HepG2 (cell line): ENCODE measurements around the gene MYADML2. TPM values are rescaled to one million over a fixed set of nuclear protein-coding genes. Genes with fewer than 3 reads are reported as not detected.
A peak's percentile ranks its signal among the peaks of the same experiment; 100 is the strongest.

Experiments
- AHR ChIP-seq: IDR thresholded peaks from 2 replicates; pipeline ENCODE4 v1.6.1; 2018; ENCODE audit warnings: missing genetic modification reagents, missing compliant biosample characterization
- ARID5B ChIP-seq: IDR thresholded peaks from 2 replicates; pipeline ENCODE4 v1.4.0; 2020; ENCODE audit warnings: mild to moderate bottlenecking, missing genetic modification reagents
- HNRNPL ChIP-seq: fragments of 200-400 bp; formaldehyde crosslinking; IDR thresholded peaks from 2 replicates; pipeline ENCODE4 v1.6.1; 2017; ENCODE audit warnings: mild to moderate bottlenecking, low read depth, low read length
- LCORL ChIP-seq, 2 experiments: fragments of 450-650 bp in 1 of 2; sonication (generic) in 1 of 2; formaldehyde crosslinking in 1 of 2; IDR thresholded peaks; 2 replicates each; pipeline versions ENCODE4 v1.5.0 to v1.6.1; 2017 to 2020; ENCODE audit warnings: antibody characterized with exemption in 1 of 2, missing genetic modification reagents in 1 of 2
- MAFG ChIP-seq: sonication (generic); formaldehyde crosslinking; IDR thresholded peaks from 2 replicates; pipeline ENCODE4 v1.5.1; 2020; ENCODE audit warnings: mild to moderate bottlenecking, missing genetic modification reagents
- MAFK ChIP-seq, 2 experiments: IDR thresholded peaks in 1 of 2; conservative IDR thresholded peaks in 1 of 2; 2 replicates each; pipeline ENCODE4 v1.6.1; 2011; ENCODE audit warnings: improper control_type of control experiment in 2 of 2, low read length in 2 of 2
- RARG ChIP-seq: sonication (generic); formaldehyde crosslinking; IDR thresholded peaks from 2 replicates; pipeline ENCODE4 v1.4.0; 2020; ENCODE audit warnings: low read depth, mild to moderate bottlenecking, missing genetic modification reagents
- RNF2 ChIP-seq: fragments of 450-650 bp; conservative IDR thresholded peaks from 2 replicates; pipeline ENCODE4 v1.6.1; 2016; ENCODE audit warnings: low read depth
- THRA ChIP-seq: sonication (generic); formaldehyde crosslinking; IDR thresholded peaks from 2 replicates; pipeline ENCODE4 v1.4.0; 2020; ENCODE audit warnings: missing genetic modification reagents, borderline replicate concordance
- ZNF234 ChIP-seq: sonication (generic); formaldehyde crosslinking; conservative IDR thresholded peaks from 2 replicates; pipeline ENCODE4 v1.5.1; 2020; ENCODE audit warnings: mild to moderate bottlenecking, missing genetic modification reagents
- ZNF501 ChIP-seq: sonication (generic); formaldehyde crosslinking; IDR thresholded peaks from 2 replicates; pipeline ENCODE4 v1.5.1; 2020; ENCODE audit warnings: mild to moderate bottlenecking, moderate library complexity, missing genetic modification reagents
- ZSCAN21 ChIP-seq: sonication (generic); formaldehyde crosslinking; IDR thresholded peaks from 2 replicates; pipeline ENCODE4 v1.8.0; 2022; ENCODE audit warnings: mild to moderate bottlenecking, missing genetic modification reagents, moderate library complexity, borderline replicate concordance
- ZSCAN25 ChIP-seq: sonication (generic); formaldehyde crosslinking; IDR thresholded peaks from 2 replicates; pipeline ENCODE4 v1.8.0; 2022; ENCODE audit warnings: mild to moderate bottlenecking, missing genetic modification reagents
- polyA plus RNA-seq, 8 experiments: library from polyadenylated mRNA; depleted of rRNA in 3 of 8; stranded (reverse) in 7 of 8; unstranded in 1 of 8; fragments of >200 nt; fragmentation: Illumina TruSeq in 4 of 8; extraction: Trizol in 4 of 8; gene quantifications; 2 replicates each; pipeline versions ENCODE4 v1.2.1 to v1.2.3, GENCODE V29; 2011 to 2016; ENCODE audit warnings: low read depth in 4 of 8, missing spikeins in 1 of 8, mixed read lengths in 1 of 8; ENCODE audit not compliant: insufficient read depth in 1 of 8
- total RNA-seq, 5 experiments: library from RNA; depleted of rRNA; stranded (reverse); fragments of >200 nt; fragmentation: Illumina TruSeq; extraction: Trizol; gene quantifications; 2 replicates each; pipeline ENCODE4 v1.2.3, GENCODE V29; 2016; ENCODE audit warnings: low read depth in 1 of 5
- TF ChIP-seq, protein P1 (sequence below): sonication (generic); formaldehyde crosslinking; IDR thresholded peaks from 2 replicates; pipeline ENCODE4 v1.4.0; 2020; ENCODE audit warnings: mild to moderate bottlenecking, missing genetic modification reagents
- TF ChIP-seq, protein P2 (sequence below): sonication (generic); formaldehyde crosslinking; conservative IDR thresholded peaks from 2 replicates; pipeline ENCODE4 v1.8.1; 2023; ENCODE audit warnings: missing genetic modification reagents
- TF ChIP-seq, protein P3 (sequence below): sonication (generic); formaldehyde crosslinking; IDR thresholded peaks from 2 replicates; pipeline ENCODE4 v1.4.0; 2020; ENCODE audit warnings: mild to moderate bottlenecking, missing genetic modification reagents

The MYADML2 gene
- total and polyA plus RNA-seq, 2 of the 13 experiments (the other 11 are each of a cell fraction or from before 2014, with no cell fraction given), result not detected

- TF ChIP-seq, protein P1, sequence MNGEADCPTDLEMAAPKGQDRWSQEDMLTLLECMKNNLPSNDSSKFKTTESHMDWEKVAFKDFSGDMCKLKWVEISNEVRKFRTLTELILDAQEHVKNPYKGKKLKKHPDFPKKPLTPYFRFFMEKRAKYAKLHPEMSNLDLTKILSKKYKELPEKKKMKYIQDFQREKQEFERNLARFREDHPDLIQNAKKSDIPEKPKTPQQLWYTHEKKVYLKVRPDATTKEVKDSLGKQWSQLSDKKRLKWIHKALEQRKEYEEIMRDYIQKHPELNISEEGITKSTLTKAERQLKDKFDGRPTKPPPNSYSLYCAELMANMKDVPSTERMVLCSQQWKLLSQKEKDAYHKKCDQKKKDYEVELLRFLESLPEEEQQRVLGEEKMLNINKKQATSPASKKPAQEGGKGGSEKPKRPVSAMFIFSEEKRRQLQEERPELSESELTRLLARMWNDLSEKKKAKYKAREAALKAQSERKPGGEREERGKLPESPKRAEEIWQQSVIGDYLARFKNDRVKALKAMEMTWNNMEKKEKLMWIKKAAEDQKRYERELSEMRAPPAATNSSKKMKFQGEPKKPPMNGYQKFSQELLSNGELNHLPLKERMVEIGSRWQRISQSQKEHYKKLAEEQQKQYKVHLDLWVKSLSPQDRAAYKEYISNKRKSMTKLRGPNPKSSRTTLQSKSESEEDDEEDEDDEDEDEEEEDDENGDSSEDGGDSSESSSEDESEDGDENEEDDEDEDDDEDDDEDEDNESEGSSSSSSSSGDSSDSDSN (CRISPR knock-in tag), result peak; percentile 39; the same call in 1 of the 2 replicates
- peak; percentile 44; the same call in 1 of the 2 replicates for TF ChIP-seq AHR (CRISPR knock-in tag)
- peak; percentile 76 to 86 for TF ChIP-seq MAFK (conservative IDR thresholded peaks at IDR 0.05 in 1 of 2, IDR thresholded peaks at IDR 0.05 in 1 of 2; ENCODE audit: low read length in 2 of 2)
- TF ChIP-seq, protein P2, sequence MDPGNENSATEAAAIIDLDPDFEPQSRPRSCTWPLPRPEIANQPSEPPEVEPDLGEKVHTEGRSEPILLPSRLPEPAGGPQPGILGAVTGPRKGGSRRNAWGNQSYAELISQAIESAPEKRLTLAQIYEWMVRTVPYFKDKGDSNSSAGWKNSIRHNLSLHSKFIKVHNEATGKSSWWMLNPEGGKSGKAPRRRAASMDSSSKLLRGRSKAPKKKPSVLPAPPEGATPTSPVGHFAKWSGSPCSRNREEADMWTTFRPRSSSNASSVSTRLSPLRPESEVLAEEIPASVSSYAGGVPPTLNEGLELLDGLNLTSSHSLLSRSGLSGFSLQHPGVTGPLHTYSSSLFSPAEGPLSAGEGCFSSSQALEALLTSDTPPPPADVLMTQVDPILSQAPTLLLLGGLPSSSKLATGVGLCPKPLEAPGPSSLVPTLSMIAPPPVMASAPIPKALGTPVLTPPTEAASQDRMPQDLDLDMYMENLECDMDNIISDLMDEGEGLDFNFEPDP (CRISPR knock-in tag), result 0 out of 2 replicates have a peak, but pooled peaks have one; percentile 78
- no peak for TF ChIP-seq LCORL (IDR thresholded peaks at IDR 0.05)
- 0 out of 2 replicates have a peak, but pooled peaks have one; percentile 32 for TF ChIP-seq LCORL (CRISPR knock-in tag; IDR thresholded peaks at IDR 0.05)
- TF ChIP-seq ZNF234 (CRISPR knock-in tag), result 0 out of 2 replicates have a peak, but pooled peaks have one; percentile 9
- TF ChIP-seq ZSCAN21 (CRISPR knock-in tag), result 0 out of 2 replicates have a peak, but pooled peaks have one; percentile 35
- 0 out of 2 replicates have a peak, but pooled peaks have one; percentile 25 for TF ChIP-seq RNF2
- TF ChIP-seq HNRNPL, result peak; percentile 87
- TF ChIP-seq, protein P3, sequence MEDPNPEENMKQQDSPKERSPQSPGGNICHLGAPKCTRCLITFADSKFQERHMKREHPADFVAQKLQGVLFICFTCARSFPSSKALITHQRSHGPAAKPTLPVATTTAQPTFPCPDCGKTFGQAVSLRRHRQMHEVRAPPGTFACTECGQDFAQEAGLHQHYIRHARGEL (CRISPR knock-in tag), result no peak
- peak; percentile 53; the same call in 1 of the 2 replicates for TF ChIP-seq THRA
- TF ChIP-seq ZNF501 (CRISPR knock-in tag), result 0 out of 2 replicates have a peak, but pooled peaks have one; percentile 34
- peak; percentile 18; the same call in 1 of the 2 replicates for TF ChIP-seq ZSCAN25 (CRISPR knock-in tag)
- no peak for TF ChIP-seq RARG (CRISPR knock-in tag)
- TF ChIP-seq ARID5B (CRISPR knock-in tag), result 0 out of 2 replicates have a peak, but pooled peaks have one; percentile 38
- peak; percentile 69; the same call in 1 of the 2 replicates for TF ChIP-seq MAFG
These were observed 31.7 kb upstream of the MYADML2 start (continued) for GRCh38 chr17:81978524-81979298.
